GM12875 (cell line): ENCODE data around the gene C1orf115.
"Not testable (repeated sequence)": the region's sequence is repeated elsewhere in the genome, so short reads cannot be mapped to it uniquely, and the experiment has no call there.

Experiments used
- H3K4me3 ChIP-seq: one replicate; pipeline ENCODE4 v1.5.1; 2011; ENCODE audit warnings: low read depth, low read length, control low read depth
- TF ChIP-seq, protein P1 (sequence below): IDR thresholded peaks from 2 replicates; pipeline ENCODE4 v1.5.1; 2011; ENCODE audit warnings: low read depth, mild to moderate bottlenecking, control low read depth, inconsistent platforms, low read length, moderate library complexity, borderline replicate concordance; ENCODE audit not compliant: insufficient read depth

The C1orf115 gene

DNA sequence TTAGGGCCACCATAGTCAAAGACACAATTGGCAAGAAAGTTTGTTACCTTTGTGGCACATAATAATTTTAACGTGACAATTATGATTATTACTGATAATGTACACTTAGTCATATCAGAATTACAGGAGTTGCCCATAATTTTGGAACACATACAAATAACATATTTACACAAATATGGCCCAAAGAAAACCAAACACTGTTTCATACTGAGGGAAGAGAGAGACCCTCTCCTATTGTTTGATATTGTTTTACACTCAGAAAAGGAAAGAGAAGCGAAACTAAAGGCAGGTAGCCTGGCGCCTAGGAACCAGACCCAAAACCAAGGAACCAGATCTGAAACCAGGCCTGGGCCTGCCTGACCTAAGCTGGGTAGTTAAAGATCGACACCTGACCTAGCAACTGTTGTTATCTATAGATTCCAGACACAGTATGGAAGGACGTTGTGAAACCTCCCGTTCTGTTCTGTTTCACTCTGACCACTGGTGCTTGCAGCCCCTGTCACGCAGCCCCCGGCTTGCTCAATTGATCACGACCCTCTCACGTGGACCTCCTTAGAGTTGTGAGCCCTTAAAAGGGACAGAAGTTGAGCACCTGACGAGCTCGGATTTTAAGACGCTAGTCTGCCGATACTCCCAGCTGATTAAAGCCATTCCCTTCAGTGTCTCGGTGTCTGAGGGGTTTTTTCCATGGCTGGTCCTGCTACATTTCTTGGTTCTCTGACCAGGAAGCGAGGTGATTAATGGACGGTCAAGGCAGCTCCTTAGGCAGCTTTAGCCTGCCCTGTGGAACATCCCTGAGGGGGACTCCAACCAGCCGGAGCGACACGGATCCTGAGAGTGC lies 27.9 kb downstream of the C1orf115 start:
- no peak overlapping the region for H3K4me3 ChIP-seq
- TF ChIP-seq, protein P1, sequence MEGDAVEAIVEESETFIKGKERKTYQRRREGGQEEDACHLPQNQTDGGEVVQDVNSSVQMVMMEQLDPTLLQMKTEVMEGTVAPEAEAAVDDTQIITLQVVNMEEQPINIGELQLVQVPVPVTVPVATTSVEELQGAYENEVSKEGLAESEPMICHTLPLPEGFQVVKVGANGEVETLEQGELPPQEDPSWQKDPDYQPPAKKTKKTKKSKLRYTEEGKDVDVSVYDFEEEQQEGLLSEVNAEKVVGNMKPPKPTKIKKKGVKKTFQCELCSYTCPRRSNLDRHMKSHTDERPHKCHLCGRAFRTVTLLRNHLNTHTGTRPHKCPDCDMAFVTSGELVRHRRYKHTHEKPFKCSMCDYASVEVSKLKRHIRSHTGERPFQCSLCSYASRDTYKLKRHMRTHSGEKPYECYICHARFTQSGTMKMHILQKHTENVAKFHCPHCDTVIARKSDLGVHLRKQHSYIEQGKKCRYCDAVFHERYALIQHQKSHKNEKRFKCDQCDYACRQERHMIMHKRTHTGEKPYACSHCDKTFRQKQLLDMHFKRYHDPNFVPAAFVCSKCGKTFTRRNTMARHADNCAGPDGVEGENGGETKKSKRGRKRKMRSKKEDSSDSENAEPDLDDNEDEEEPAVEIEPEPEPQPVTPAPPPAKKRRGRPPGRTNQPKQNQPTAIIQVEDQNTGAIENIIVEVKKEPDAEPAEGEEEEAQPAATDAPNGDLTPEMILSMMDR: no peak

DNA sequence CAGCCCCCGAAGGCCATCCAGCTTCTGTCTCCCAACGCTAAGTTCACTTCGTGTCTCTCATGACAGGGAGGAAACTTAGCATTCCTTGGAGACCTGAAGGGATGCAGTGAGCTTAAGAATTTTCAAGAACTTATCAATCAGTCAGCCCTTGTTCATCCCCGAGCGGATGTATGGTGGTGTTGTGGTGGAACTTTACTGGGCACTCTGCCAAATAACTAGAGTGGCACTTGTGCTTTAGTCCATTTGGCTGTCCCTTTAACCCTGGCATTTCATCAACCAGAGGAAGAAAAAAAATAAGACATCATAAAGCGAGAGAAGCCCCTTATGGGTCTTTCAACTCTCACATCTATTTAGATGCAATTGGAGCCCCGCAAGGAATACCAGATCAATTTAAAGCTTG lies 31.1 kb downstream of the C1orf115 start:
- not testable (repeated sequence) for H3K4me3 ChIP-seq

DNA sequence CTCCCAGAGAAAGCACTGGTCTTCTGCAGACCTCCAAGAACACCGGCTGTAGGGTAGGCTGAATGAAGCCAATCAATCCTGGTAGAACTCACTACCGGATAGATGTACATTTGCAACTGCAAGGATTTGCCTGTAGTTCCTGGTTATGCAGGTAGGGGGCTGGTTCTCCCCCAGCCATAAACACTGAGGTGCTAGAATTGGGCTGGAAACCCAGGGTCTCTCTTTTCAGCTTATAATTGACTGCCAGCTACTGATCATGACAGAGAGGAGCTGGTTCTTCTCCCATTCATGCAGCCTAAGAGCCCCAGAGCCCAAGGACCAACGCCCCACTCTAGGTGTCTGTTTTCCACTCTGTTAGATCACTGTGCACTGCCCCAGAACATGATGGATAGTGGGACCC lies 36.5 kb downstream of the C1orf115 start:
- TF ChIP-seq, protein P1: peak; percentile 58
- no peak overlapping the region for H3K4me3 ChIP-seq

DNA sequence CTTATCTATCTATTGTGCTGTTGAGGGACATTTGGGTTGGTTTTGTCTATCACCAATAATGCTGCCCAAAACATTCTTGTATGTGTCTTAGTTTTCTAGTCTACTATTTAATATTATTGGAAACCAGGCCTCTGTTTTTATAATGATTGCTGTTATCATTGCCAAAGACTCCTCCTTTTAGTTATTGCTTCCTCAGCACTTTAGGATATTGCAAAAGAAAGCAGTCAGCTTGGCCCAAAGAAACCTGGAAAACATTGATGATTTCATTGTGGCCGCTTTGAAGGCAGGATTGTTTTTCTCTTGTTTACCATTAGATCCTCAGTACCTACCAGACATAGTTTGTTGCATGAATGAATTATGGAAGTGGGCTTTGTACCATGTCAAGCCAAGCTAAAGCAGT lies 37.4 kb downstream of the C1orf115 start:
- H3K4me3 ChIP-seq: no peak overlapping the region
- TF ChIP-seq, protein P1: no peak

DNA sequence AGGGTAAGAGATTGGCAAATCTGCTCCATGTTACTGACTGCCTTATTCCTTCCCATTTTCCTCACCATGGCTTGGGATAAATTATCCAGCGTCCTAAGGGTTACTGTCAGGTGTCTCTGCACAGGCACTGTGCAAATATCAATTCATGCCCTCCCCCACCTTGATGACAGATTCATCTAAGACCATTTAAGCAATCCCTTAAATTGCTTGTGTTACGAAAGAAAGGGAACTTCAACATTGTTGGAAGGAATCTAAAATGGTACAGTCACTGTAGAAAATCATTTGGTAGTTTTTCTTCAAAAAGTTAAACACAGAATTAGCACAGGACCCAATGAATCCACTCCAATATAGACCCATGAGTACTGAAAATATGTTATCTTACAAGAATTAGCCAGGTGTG lies 40.3 kb downstream of the C1orf115 start:
- TF ChIP-seq, protein P1: no peak

DNA sequence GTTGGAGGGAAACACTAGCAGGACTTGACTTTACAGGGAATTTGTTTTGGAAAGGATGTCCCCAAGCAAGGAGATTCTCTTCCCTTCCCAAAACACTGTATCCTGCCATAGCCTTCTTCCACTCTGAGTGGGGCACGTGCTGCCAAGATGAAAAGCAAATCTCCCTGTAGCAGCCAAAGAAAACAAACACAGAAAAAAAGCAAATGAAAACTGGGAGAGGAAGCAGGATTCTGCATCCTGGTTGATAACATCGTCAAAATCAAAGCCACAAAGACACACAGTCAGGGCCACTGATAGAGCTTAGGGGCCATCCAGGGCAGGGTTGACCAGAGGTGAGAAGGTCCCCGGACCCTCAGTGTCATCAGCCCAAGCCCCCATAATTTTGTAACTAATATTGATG lies 42.0 kb downstream of the C1orf115 start:
- H3K4me3 ChIP-seq: no peak overlapping the region
- TF ChIP-seq, protein P1: no peak

More for the DNA sequence above, 40.3 kb downstream of the C1orf115 start:
- no peak overlapping the region for H3K4me3 ChIP-seq

DNA sequence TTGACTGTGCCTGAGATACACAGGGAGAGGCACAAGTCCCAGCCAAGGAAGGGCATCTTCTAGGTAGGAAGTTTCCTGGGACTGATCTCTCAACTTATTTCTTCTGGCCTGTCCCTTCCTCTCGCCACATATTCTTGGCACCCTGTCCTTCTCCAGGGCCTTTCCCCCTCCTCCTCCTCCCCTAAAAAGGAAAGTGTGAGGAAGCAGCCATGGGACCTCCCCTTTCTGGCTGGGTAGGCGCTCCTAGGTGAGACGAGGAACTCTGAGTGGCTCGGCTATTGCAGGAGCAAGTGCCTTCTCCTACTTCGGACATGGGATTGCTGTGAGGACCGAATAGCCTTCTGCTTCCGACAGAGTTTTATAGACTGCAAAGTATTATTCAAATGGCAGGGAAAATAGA lies 42.5 kb downstream of the C1orf115 start:
- TF ChIP-seq, protein P1: no peak
- no peak overlapping the region for H3K4me3 ChIP-seq
